HCT116 (cell line): ENCODE data around the gene TMEM266. TPM values are rescaled to one million over a fixed set of nuclear protein-coding genes. Genes with fewer than 3 reads are reported as not detected.

Source experiments
- ATAC-seq: fragments of 200-7000 bp; cut with Tn5 transposase; 2 replicates; pipeline ENCODE4 v1.9.1; 2020; ENCODE audit warnings: mild to moderate bottlenecking, moderate library complexity
- BruUV-seq: library from RNA; stranded (reverse); fragments of 400-500 nt; replicated peaks from 2 replicates; lab custom pipeline; 2021; lab: Mats Ljungman, UMichigan
- CTCF ChIA-PET: fragments of 300-600 bp; sonication (Branson Sonifier 250); formaldehyde crosslinking; loops from one replicate; lab custom pipeline; 2021; ENCODE audit warnings: antibody characterized with exemption; lab: Charles Lee
- POLR2A ChIA-PET: fragments of 300-600, 350-600 bp; sonication (Branson Sonifier 250); formaldehyde crosslinking; loops from one replicate; lab custom pipeline; 2021; ENCODE audit warnings: antibody characterized with exemption; lab: Charles Lee
- RAD21 ChIA-PET, 2 experiments: fragments of 300-600 bp; sonication (Branson Sonifier 250); formaldehyde crosslinking; loops; one replicate each; lab custom pipeline; 2023; ENCODE audit warnings: low total read pairs in 2 of 2; ENCODE audit not compliant: uncharacterized antibody in 2 of 2, unreplicated experiment in 2 of 2, low non-redundant PET in 1 of 2; lab: Charles Lee
- DNase-seq: peaks from one replicate; pipeline ENCODE4 v3.0.0-alpha.2; 2010; ENCODE audit warnings: low read depth, low spot score
- H2AFZ ChIP-seq: fragments of 200-600 bp; shearing (Covaris generic), sonication (generic); 2 replicates; pipeline ENCODE4 v1.6.1; 2017; ENCODE audit warnings: low read depth, mixed run types, mixed read lengths, antibody characterized with exemption, low read length; ENCODE audit not compliant: poor library complexity, severe bottlenecking
- H3K27ac ChIP-seq: 2 replicates; pipeline ENCODE4 v1.5.1; 2012; ENCODE audit warnings: low read depth, low read length
- H3K27me3 ChIP-seq: fragments of 200-600 bp; sonication (generic); 2 replicates; pipeline ENCODE4 v1.6.1; 2016; ENCODE audit warnings: mixed run types, low read length, mixed read lengths; ENCODE audit not compliant: insufficient read depth
- H3K36me3 ChIP-seq, 2 experiments: fragments of 200-500 bp in 1 of 2; fragments of 200-600 bp in 1 of 2; sonication (Bioruptor generic) in 1 of 2; sonication (generic) in 1 of 2; 2 replicates each; pipeline versions ENCODE4 v1.5.1 to v1.6.1; 2014 to 2016; ENCODE audit warnings: low read length in 2 of 2, inconsistent platforms in 1 of 2, mixed read lengths in 1 of 2, mixed run types in 1 of 2; ENCODE audit not compliant: insufficient read depth in 2 of 2, control insufficient read depth in 1 of 2
- H3K4me1 ChIP-seq, 2 experiments: fragments of 200-600 bp in 1 of 2; sonication (generic) in 1 of 2; 2 replicates each; pipeline versions ENCODE4 v1.5.1 to v1.6.1; 2012 to 2017; ENCODE audit warnings: low read length in 2 of 2, inconsistent platforms in 1 of 2, mild to moderate bottlenecking in 1 of 2, mixed read lengths in 1 of 2, mixed run types in 1 of 2, moderate library complexity in 1 of 2; ENCODE audit not compliant: insufficient read depth in 2 of 2, control insufficient read depth in 1 of 2
- H3K4me2 ChIP-seq: fragments of 200-600 bp; sonication (generic); 2 replicates; pipeline ENCODE4 v1.6.1; 2017; ENCODE audit warnings: mixed run types, low read length, mixed read lengths
- H3K4me3 ChIP-seq, 2 experiments: fragments of 200-600 bp in 1 of 2; sonication (generic) in 1 of 2; replicated peaks in 1 of 2; 2 replicates each; pipeline ENCODE4 v1.5.1; 2011 to 2016; ENCODE audit warnings: low read length in 2 of 2, control low read depth in 1 of 2, low read depth in 1 of 2, mild to moderate bottlenecking in 1 of 2, mixed read lengths in 1 of 2, mixed run types in 1 of 2
- H3K79me2 ChIP-seq: fragments of 200-600 bp; sonication (generic); 2 replicates; pipeline ENCODE4 v1.6.1; 2017; ENCODE audit warnings: mild to moderate bottlenecking, mixed run types, low read length, moderate library complexity, mixed read lengths; ENCODE audit not compliant: insufficient read depth
- H3K9ac ChIP-seq: fragments of 200-600 bp; sonication (generic); 2 replicates; pipeline ENCODE4 v1.6.1; 2016; ENCODE audit warnings: low read length, mixed read lengths
- H3K9me2 ChIP-seq: fragments of 200-600 bp; sonication (generic), shearing (Covaris generic); 2 replicates; pipeline ENCODE4 v1.6.1; 2017; ENCODE audit warnings: mixed run types, mild to moderate bottlenecking, moderate library complexity; ENCODE audit not compliant: insufficient read depth
- H3K9me3 ChIP-seq, 2 experiments: fragments of 200-500 bp in 1 of 2; fragments of 200-600 bp in 1 of 2; sonication (Bioruptor generic) in 1 of 2; sonication (generic) in 1 of 2; 2 replicates each; pipeline ENCODE4 v1.6.1; 2014 to 2017; ENCODE audit warnings: low read length in 2 of 2, mixed read lengths in 2 of 2, inconsistent platforms in 1 of 2, low read depth in 1 of 2, mild to moderate bottlenecking in 1 of 2, mixed run types in 1 of 2, moderate library complexity in 1 of 2; ENCODE audit not compliant: control insufficient read depth in 1 of 2, insufficient read depth in 1 of 2
- H4K20me1 ChIP-seq: fragments of 200-600 bp; sonication (generic), shearing (Covaris generic); 2 replicates; pipeline ENCODE4 v1.6.1; 2017; ENCODE audit warnings: mixed run types, mild to moderate bottlenecking, moderate library complexity; ENCODE audit not compliant: insufficient read depth
- EGR1 ChIP-seq: IDR thresholded peaks from 2 replicates; pipeline ENCODE4 v1.6.1; 2012; ENCODE audit warnings: low read depth
- ELF1 ChIP-seq: IDR thresholded peaks from 2 replicates; pipeline ENCODE4 v1.6.1; 2012; ENCODE audit warnings: low read depth, borderline replicate concordance
- JUND ChIP-seq: IDR thresholded peaks from 2 replicates; pipeline ENCODE4 v1.6.1; 2012
- POLR2A ChIP-seq: IDR thresholded peaks from 2 replicates; pipeline ENCODE4 v1.7.0; 2011; ENCODE audit warnings: borderline replicate concordance; ENCODE audit not compliant: insufficient read depth, insufficient read length; ENCODE audit errors: extremely low read depth
- TCF7L2 ChIP-seq: IDR thresholded peaks from 2 replicates; pipeline ENCODE4 v1.7.0; 2011; ENCODE audit warnings: borderline replicate concordance, inconsistent platforms; ENCODE audit not compliant: insufficient read depth, insufficient read length; ENCODE audit errors: extremely low read depth
- YY1 ChIP-seq: IDR thresholded peaks from 2 replicates; pipeline ENCODE4 v1.6.1; 2011; ENCODE audit warnings: low read length, low read depth, moderate library complexity, mild to moderate bottlenecking; ENCODE audit not compliant: insufficient replicate concordance; ENCODE audit errors: extremely low read depth
- ZNF274 ChIP-seq: fragments of 200-500 bp; sonication (Bioruptor generic); IDR thresholded peaks from 2 replicates; pipeline ENCODE4 v1.6.1; 2014; ENCODE audit warnings: mild to moderate bottlenecking, low read depth, low read length, inconsistent platforms
- intact Hi-C: fragments of 100-400 bp; cut with micrococcal nuclease; formaldehyde crosslinking; loops from 2 replicates; pipeline ENCODE4 v1.10.0; 2022
- total RNA-seq: library from RNA; stranded (reverse); gene quantifications from one replicate; pipeline ENCODE4 v1.2.1, GENCODE V29; 2021; ENCODE audit not compliant: unreplicated experiment
- TF ChIP-seq, protein P1 (sequence below): IDR thresholded peaks from 2 replicates; pipeline ENCODE4 v1.6.1; 2012; ENCODE audit warnings: low read depth
- TF ChIP-seq, protein P2 (sequence below), 3 experiments: fragments of 200-600 bp in 1 of 3; sonication (generic) in 1 of 3; IDR thresholded peaks in 2 of 3; conservative IDR thresholded peaks in 1 of 3; 2 replicates each; pipeline ENCODE4 v1.5.1; 2012 to 2017; ENCODE audit warnings: low read depth in 2 of 3, low read length in 2 of 3, antibody characterized with exemption in 1 of 3, borderline replicate concordance in 1 of 3, control low read depth in 1 of 3, mild to moderate bottlenecking in 1 of 3, mixed read lengths in 1 of 3, mixed run types in 1 of 3, moderate library complexity in 1 of 3; ENCODE audit not compliant: insufficient read depth in 1 of 3

Gene TMEM266
- total RNA-seq, 1 experiment from 2014 or later, result 0.91 TPM

DNA sequence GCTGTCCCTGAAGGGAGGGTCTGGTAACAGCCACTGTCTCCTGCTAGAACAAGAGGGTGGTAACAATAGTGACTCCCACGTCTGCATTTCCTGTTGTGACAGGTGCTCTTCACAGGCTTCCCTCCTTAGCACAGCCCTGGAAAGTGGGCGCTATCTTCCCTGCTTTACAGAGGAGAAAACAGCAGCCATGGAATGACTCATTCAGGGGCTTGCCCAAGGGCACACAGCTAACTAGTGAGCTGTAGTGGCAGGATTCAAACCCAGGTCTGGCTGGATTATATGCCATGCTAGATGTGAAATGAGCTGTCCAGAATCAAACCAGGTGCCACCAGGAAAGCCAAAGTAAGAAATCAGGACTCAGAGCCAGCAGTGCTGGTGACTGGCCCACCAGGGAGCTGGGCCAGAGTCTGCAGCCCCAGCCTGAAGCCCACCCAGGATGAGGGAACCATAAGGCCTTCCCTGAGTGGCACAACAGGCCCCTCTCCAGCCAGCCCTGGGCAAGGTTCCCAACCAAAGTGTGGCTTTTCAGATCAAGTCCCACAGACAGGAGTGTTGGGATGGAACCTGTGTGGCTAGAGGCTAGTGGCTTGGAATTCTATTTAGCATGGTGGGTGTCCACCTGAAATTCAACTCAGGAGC is 149.1 kb downstream of the TMEM266 start:
- Histone ChIP-seq H3K9me2 (no peaks in the 10 kb centered on the region), H3K9me3 (no peaks in the 10 kb centered on the region), H3K36me3 (0 out of 4 replicates have a peak, but pooled peaks cover 0 to 1% of the 10 kb centered on the region in 2 experiments), H3K79me2 (no peaks in the 10 kb centered on the region), H4K20me1 (no peaks in the 10 kb centered on the region), H3K4me1 (no peaks in the 10 kb centered on the region), H2AFZ (no peak overlapping the region), H3K4me3 (no peak overlapping the region), H3K9ac (no peak overlapping the region), H3K27me3 (no peaks in the 10 kb centered on the region), H3K27ac (no peak overlapping the region), H3K4me2 (no peak overlapping the region)
- DNase-seq (no peak), ATAC-seq (no peak)
- intact Hi-C loops, result no loop called here
- no TSS peak for BruUV-seq
- RAD21 ChIA-PET, result interaction anchor here in 1 of 2 experiments (0.6 kb wide), 1 partner anchor 14 kb away, joined by 3 read pairs; no protein-coding TSS in a partner anchor
- CTCF ChIA-PET, result no interaction called here
- TF ChIP-seq JUND, result no peak
- TF ChIP-seq, protein P1, sequence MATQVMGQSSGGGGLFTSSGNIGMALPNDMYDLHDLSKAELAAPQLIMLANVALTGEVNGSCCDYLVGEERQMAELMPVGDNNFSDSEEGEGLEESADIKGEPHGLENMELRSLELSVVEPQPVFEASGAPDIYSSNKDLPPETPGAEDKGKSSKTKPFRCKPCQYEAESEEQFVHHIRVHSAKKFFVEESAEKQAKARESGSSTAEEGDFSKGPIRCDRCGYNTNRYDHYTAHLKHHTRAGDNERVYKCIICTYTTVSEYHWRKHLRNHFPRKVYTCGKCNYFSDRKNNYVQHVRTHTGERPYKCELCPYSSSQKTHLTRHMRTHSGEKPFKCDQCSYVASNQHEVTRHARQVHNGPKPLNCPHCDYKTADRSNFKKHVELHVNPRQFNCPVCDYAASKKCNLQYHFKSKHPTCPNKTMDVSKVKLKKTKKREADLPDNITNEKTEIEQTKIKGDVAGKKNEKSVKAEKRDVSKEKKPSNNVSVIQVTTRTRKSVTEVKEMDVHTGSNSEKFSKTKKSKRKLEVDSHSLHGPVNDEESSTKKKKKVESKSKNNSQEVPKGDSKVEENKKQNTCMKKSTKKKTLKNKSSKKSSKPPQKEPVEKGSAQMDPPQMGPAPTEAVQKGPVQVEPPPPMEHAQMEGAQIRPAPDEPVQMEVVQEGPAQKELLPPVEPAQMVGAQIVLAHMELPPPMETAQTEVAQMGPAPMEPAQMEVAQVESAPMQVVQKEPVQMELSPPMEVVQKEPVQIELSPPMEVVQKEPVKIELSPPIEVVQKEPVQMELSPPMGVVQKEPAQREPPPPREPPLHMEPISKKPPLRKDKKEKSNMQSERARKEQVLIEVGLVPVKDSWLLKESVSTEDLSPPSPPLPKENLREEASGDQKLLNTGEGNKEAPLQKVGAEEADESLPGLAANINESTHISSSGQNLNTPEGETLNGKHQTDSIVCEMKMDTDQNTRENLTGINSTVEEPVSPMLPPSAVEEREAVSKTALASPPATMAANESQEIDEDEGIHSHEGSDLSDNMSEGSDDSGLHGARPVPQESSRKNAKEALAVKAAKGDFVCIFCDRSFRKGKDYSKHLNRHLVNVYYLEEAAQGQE, result no peak
- no peak for TF ChIP-seq POLR2A
- no peak for TF ChIP-seq YY1
- no peak for TF ChIP-seq EGR1
- TF ChIP-seq TCF7L2, result no peak
- no peak for TF ChIP-seq ZNF274
- TF ChIP-seq, protein P2, sequence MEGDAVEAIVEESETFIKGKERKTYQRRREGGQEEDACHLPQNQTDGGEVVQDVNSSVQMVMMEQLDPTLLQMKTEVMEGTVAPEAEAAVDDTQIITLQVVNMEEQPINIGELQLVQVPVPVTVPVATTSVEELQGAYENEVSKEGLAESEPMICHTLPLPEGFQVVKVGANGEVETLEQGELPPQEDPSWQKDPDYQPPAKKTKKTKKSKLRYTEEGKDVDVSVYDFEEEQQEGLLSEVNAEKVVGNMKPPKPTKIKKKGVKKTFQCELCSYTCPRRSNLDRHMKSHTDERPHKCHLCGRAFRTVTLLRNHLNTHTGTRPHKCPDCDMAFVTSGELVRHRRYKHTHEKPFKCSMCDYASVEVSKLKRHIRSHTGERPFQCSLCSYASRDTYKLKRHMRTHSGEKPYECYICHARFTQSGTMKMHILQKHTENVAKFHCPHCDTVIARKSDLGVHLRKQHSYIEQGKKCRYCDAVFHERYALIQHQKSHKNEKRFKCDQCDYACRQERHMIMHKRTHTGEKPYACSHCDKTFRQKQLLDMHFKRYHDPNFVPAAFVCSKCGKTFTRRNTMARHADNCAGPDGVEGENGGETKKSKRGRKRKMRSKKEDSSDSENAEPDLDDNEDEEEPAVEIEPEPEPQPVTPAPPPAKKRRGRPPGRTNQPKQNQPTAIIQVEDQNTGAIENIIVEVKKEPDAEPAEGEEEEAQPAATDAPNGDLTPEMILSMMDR (IDR thresholded peaks at IDR 0.05 in 2 of 3, conservative IDR thresholded peaks at IDR 0.05 in 1 of 3; ENCODE audit: borderline replicate concordance in 1 of 3, insufficient read depth in 1 of 3, low read depth in 2 of 3, low read length in 2 of 3), result no peak
- TF ChIP-seq ELF1, result no peak
- POLR2A ChIA-PET, result interaction anchor here (1.5 kb wide), 1 partner anchor 10 kb away, joined by 3 read pairs; no protein-coding TSS in a partner anchor
